ENCODE data around the gene ARID3C.

ARID3C gene

GRCh38 chr9:34591917-34592866, 36.7 kb downstream of the ARID3C start:
- no peak for DNase-seq

GRCh38 chr9:34591248-34591916, 37.5 kb downstream of the ARID3C start:
- peak; percentile 89 for DNase-seq

GRCh38 chr9:34590381-34591247, 38.3 kb downstream of the ARID3C start:
- DNase-seq, result no peak

DNA sequence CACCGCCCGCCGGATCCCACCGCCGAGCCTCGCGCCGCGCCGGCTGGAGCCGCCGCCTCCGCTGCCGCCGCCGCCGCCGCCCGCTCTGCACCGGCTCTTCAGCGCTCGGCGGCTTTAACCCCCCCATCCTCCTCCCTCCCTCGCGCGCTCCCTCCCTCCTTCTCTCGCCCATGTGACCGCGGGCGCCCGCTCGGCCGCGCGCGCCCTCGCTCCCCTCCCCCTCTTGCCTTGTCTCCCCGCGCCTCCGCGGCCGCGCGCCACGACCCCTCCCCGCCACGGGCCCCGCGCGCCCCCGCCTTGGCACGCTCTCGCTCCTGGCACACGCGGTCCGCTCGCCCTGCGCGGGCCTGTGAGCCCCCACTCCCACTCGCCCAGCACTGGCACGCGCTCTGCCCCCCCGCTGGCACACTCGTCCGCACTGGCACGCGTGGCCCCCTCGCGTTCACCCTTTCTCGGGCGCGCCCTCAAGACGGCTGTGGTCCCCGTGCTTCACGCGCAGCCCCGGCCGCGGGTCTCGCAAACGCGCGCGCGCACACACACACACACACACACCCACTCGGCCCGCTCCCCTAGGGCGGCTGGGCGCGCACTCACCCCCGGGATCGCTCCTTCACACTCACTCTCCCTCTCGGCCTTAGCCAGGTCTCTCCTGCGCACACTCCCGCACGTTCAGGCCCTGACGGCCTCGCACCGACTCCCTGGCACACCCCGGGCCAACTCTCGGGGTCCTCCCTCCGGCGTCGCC, 39.1 kb downstream of the ARID3C start, which contains the start of gene CNTFR:
CNTFR (minus strand) TSS at position 89 of the 745 bp plus-strand sequence. CDS start 20,743 bp downstream, outside the sequence.
- DNase-seq, result no peak

GRCh38 chr9:34588671-34589635, 39.9 kb downstream of the ARID3C start:
- no peak for DNase-seq

DNA sequence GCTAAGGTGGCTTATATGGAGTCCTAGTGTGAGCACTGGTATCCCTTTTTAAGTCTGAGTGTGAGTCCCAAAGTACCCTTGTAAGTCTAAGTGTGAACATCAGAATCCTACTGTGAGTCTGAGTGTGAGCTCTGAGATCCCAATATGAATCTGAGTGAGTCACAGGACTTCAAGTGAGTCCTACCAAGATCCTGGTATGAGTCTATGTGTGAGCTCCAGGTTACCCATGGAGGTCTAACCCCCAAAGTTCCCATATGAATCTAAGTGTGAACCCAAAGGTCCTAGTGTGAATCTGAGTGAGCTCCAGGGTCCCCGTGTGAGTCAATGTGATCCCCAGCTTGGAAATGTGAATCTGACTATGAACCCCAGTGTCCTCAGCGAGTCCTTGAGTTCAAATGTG, 41.6 kb downstream of the ARID3C start:
- no peak for DNase-seq

GRCh38 chr9:34585946-34586669, 42.8 kb downstream of the ARID3C start:
- DNase-seq, result no peak

- DNase-seq, result no peak
Observed at GRCh38 chr9:34584970-34585369, 43.9 kb downstream of the ARID3C start.

GRCh38 chr9:34582787-34583186, 46.1 kb downstream of the ARID3C start:
- DNase-seq, result no peak

GRCh38 chr9:34581318-34581717, 47.5 kb downstream of the ARID3C start:
- DNase-seq, result no peak

GRCh38 chr9:34580358-34580757, 48.5 kb downstream of the ARID3C start:
- no peak for DNase-seq

GRCh38 chr9:34579808-34580163, 49.1 kb downstream of the ARID3C start:
- no peak for DNase-seq

DNA sequence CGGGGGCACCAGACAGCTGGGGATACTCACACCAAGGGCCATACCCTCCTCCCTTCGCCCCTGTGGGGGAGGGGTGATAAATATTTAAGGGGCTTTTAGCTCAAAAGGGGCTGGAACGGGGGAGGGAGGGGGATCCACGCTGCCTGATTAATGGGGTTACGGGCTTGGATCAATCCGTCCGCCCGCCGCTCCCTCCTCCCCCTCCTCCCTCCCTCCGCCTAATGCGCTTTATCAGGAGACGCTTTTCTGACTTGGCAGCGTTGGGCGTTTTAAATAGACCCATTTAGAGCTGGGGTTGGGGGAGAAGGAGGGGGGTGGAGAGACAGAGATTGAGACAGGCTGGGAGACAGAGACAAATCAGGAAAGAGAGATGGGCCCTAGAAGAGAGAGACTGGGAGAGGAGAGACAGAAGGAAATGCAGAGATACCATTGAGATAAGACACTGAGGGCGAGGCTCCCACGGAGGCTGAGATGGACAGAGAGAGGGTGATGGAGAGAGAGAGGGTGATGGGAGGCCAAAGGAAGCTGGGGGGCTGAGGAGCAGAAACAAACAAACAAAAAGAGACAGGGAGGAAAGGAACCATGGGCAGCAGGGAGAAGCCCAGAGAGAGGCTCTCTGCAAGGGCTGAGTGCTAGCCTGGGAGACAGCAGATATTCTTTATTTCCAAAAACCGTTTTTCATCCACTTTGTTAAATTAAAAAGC, 49.6 kb downstream of the ARID3C start:
- DNase-seq, result no peak

DNA sequence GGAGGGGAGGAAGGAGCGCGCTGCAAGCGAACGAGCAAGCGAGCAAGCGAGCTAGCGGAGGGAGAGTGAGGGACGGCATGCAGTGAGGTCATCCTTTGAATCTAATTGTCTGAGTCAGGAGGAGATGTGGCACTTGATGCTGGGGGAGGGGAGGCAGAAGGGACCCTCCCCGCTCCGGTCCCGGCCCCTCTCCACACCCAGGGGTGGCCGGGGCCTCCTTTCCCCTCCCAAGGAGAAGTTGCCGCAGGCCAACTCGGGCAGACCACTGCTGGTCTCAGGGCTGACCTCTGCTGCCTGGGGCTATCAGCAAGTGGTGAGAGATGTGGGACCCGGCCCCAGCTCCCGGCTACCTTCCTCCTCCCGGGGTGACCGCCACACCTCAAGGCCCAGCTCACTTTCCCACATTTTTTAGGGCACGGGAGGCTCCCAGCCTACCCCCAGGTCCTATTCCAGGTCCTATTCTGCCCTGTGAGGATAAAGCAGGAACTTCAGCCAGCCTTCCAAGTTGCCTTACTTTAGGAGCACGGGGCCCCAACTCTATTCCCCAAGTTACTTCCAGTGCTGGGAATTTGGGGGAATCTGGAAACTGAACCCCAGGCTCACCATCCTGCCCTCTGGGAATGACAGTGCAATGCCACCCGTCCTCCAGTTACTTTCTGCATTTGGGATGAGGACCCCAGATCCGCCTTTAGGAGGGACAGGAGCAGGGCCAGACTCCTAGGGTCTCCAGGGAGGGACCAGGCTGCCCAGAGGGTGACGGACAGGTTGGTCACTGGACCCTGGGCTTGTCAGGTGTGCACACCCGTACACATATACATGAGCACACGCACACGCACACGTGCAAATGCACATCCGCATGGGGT, 50.4 kb downstream of the ARID3C start:
- DNase-seq, result no peak

GRCh38 chr9:34577400-34578240, 51.2 kb downstream of the ARID3C start:
- DNase-seq, result no peak

- no peak for DNase-seq
Observed at GRCh38 chr9:34576597-34577399, 52.1 kb downstream of the ARID3C start.
